Bronchial epithelial cell (primary cell): ENCODE data around the gene DNAH8. TPM values are rescaled to one million over a fixed set of nuclear protein-coding genes. Genes with fewer than 3 reads are reported as not detected.
A peak's percentile ranks its signal among the peaks of the same experiment; 100 is the strongest.

Source experiments
- DNase-seq: peaks from one replicate; pipeline ENCODE4 v3.0.0-alpha.2; 2010; ENCODE audit warnings: low read depth
- FAIRE-seq: peaks from 2 replicates; lab custom pipeline; 2011; peaks lifted over from hg19 to GRCh38; lab: Jason Lieb, UNC
- H3K27me3 ChIP-seq: 2 replicates; pipeline ENCODE4 v1.5.1; 2011; ENCODE audit warnings: low read length; ENCODE audit not compliant: control insufficient read depth, insufficient read depth
- H3K36me3 ChIP-seq: 2 replicates; pipeline ENCODE4 v1.5.1; 2011; ENCODE audit warnings: low read length; ENCODE audit not compliant: control insufficient read depth, insufficient read depth
- H3K4me3 ChIP-seq: 2 replicates; pipeline ENCODE4 v1.5.1; 2011; ENCODE audit warnings: mild to moderate bottlenecking, low read depth, low read length, control low read depth
- CTCF ChIP-seq: IDR thresholded peaks from 2 replicates; pipeline ENCODE4 v1.5.1; 2011; ENCODE audit warnings: mild to moderate bottlenecking, moderate library complexity, low read length, control low read depth, inconsistent platforms; ENCODE audit not compliant: insufficient read depth, severe bottlenecking
- total RNA-seq: library from RNA; depleted of rRNA; stranded (reverse); fragments of >200 nt; gene quantifications from 2 replicates; pipeline ENCODE4 v1.2.1, GENCODE V29; 2014

DNAH8 gene
- total RNA-seq, 1 donor from 2014 or later = not detected

GRCh38 chr6:38968702-38969149 is 253.6 kb downstream of the DNAH8 start:
- Histone ChIP-seq H3K36me3 (no peaks in the 10 kb centered on the region), H3K27me3 (peaks cover 3% of the 10 kb centered on the region), H3K4me3 (no peak overlapping the region)
- DNase-seq (no peak), FAIRE-seq (no peak)
- TF ChIP-seq CTCF = no peak

DNA sequence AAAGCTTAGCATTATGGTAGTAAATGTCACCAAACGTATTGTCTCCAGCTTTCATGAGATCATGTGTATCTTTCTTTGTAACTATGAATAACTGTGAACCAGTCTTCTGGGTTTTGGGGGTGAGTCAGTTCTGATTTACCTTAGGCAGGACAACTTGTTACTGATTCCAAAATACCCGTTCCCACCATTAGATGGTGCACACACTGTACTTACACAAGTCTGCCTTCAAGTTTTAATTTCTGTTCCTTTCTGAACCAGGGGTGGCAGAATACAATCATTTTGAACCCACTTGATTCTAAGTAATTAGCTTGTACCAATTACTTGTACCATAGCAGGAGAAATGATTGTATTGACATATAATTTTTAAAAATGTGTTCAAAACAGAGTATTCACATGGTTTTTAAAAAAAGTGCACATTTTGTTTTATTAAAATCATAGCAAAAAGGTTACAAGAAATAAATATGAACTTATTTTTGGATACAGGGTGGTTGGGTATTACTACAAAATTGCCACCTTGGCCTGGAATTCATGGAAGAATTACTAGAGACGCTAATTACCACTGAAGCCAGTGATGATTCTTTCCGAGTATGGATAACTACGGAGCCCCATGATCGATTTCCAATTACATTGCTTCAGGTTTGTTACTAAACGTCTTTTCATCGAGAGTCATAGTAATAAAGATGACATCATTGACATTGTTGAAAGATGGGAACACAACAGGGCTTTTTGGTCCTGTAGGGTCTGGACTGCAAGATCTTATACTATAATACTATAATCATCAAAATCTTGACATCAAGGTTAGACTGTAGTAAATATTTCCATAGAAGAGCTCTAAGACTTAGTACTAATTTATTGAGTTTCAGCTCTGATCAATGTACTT is 258.3 kb downstream of the DNAH8 start:
- H3K36me3 ChIP-seq = no peaks in the 10 kb centered on the region
- H3K27me3 ChIP-seq = peaks cover 6% of the 10 kb centered on the region
- H3K4me3 ChIP-seq = no peak overlapping the region
- no peak for FAIRE-seq
- TF ChIP-seq CTCF = peak; percentile 61
- DNase-seq = peak; percentile 96

DNA sequence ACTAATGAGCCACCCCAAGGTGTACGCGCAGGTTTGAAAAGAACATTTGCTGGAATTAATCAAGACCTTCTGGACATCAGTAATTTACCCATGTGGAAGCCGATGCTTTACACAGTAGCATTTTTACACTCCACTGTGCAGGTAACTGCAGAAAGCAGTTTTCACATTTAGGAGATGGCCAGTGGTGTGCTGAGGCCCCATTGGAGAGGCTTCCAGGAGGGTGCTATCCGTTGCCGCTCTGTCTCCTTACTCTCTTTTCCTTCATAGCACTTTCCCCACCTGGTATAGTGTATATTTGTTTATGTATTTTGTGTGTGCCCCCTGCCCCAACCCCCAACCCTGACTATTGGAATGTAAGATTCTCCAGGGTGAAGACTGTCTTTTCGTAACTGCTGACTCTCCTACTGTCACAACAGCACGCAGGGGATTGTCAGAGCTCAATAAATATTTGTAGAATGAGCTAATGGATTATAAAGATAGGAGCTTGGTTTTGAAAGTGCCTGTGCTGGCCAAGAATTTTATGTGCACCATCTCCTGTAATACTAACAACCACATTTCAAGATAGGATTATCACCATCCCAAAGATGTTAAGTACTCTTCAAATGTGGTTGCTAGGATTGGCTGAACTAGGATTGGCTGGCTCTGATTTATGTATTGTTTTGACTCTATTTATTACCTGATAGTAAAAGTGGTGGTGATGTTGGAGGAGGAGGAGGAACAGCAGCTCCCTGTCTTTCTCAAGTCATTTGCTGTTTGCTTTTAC is 259.5 kb downstream of the DNAH8 start:
- no peak for TF ChIP-seq CTCF
- DNase-seq (no peak), FAIRE-seq (no peak)
- H3K36me3 ChIP-seq = no peaks in the 10 kb centered on the region
- peaks cover 8% of the 10 kb centered on the region for H3K27me3 ChIP-seq
- no peak overlapping the region for H3K4me3 ChIP-seq

DNA sequence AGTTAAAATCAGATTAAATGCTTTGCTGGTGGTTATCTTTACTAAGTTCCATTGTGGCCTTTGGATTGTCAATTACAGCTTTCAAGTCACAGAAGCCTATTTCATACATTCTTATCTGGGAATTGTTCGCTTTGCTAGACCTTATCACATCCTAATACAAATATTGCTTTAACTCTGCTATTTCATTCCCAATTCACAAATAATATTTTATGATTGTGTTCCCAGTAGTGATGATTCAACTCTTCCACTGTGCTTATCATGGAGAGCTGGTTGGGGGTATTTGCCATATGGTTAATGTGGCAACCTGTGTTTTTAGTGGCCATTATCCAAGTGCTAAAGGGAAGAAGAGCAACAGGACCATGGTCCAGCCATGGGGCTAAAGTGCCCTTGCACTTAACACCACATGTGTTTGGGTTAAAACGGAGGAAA is 260.5 kb downstream of the DNAH8 start:
- H3K36me3 ChIP-seq = no peaks in the 10 kb centered on the region
- peaks cover 5% of the 10 kb centered on the region for H3K27me3 ChIP-seq
- DNase-seq (no peak), FAIRE-seq (no peak)
- no peak overlapping the region for H3K4me3 ChIP-seq
- TF ChIP-seq CTCF = no peak

DNA sequence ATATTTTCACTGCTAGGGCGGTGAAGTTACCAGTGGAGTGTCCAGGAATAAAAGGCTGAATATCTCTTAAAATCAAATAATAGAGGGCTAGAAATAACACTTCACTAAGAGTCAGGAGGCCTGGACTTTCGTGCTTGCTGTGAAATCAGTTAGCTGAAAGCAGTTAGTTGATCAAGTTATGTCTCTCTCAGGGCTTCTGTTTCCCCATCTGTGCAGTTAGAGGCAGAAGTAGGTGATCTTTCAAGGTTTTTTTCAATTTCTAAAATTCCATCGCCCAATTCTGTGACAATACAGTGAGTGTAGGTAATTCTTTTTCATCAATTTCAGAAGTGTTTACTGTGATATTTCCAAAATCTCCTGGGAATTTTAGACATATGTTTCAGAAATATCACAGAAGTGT is 260.9 kb downstream of the DNAH8 start:
- no peak for TF ChIP-seq CTCF
- FAIRE-seq = no peak
- H3K27me3 ChIP-seq = peaks cover 5% of the 10 kb centered on the region

More for the DNA sequence above, 260.9 kb downstream of the DNAH8 start:
- H3K36me3 ChIP-seq = no peaks in the 10 kb centered on the region
- no peak for DNase-seq
- no peak overlapping the region for H3K4me3 ChIP-seq
